GM12891 (cell line): ENCODE measurements around the gene CENATAC.
"Not testable (repeated sequence)": the region's sequence is repeated elsewhere in the genome, so short reads cannot be mapped to it uniquely, and the experiment has no call there.

ENCODE experiments used
- DNase-seq: peaks from one replicate; pipeline ENCODE4 v3.0.0; 2011; ENCODE audit warnings: low spot score; ENCODE audit not compliant: insufficient read length
- FAIRE-seq: peaks from 2 replicates; lab custom pipeline; 2011; peaks lifted over from hg19 to GRCh38; lab: Jason Lieb, UNC
- PAX5 ChIP-seq: IDR thresholded peaks from 2 replicates; pipeline ENCODE4 v1.6.1; 2011; ENCODE audit warnings: low read length, moderate library complexity, mild to moderate bottlenecking; ENCODE audit not compliant: insufficient read depth, severe bottlenecking
- POLR2A ChIP-seq: IDR thresholded peaks from 2 replicates; pipeline ENCODE4 v1.6.1; 2011; ENCODE audit warnings: low read depth, low read length, control low read depth
- POLR2AphosphoS5 ChIP-seq: IDR thresholded peaks from 2 replicates; pipeline ENCODE4 v1.6.1; 2011; ENCODE audit warnings: low read depth, low read length, control low read depth
- POU2F2 ChIP-seq: IDR thresholded peaks from 2 replicates; pipeline ENCODE4 v1.6.1; 2011; ENCODE audit warnings: low read depth, mild to moderate bottlenecking, control low read depth, low read length, moderate library complexity
- SPI1 ChIP-seq: IDR thresholded peaks from 2 replicates; pipeline ENCODE4 v1.6.1; 2011; ENCODE audit warnings: low read depth, low read length, control low read depth
- TAF1 ChIP-seq: IDR thresholded peaks from 2 replicates; pipeline ENCODE4 v1.6.1; 2011; ENCODE audit warnings: low read depth, low read length, control low read depth

Gene CENATAC

GRCh38 chr11:118971646-118972045 lies 26.3 kb upstream of the CENATAC start, which contains the start of gene FOXR1:
TSS of gene FOXR1 (plus strand) at chr11:118971761. CDS start at chr11:118971932, 171 bp downstream.
- FAIRE-seq: no peak
- DNase-seq: no peak

GRCh38 chr11:118973985-118974384 lies 24.0 kb upstream of the CENATAC start:
- DNase-seq (no peak), FAIRE-seq (no peak)
- TF ChIP-seq POLR2A (no peak), TAF1 (no peak), SPI1 (no peak), POLR2AphosphoS5 (no peak), POU2F2 (no peak), PAX5 (no peak)

More at GRCh38 chr11:118971646-118972045, 26.3 kb upstream of the CENATAC start, which contains the start of gene FOXR1:
- TF ChIP-seq POLR2AphosphoS5 (no peak), SPI1 (no peak), POU2F2 (no peak), TAF1 (no peak), PAX5 (no peak), POLR2A (no peak)

- FAIRE-seq (no peak), DNase-seq (no peak)
- TF ChIP-seq POU2F2 (no peak), TAF1 (no peak), PAX5 (no peak), SPI1 (no peak), POLR2A (no peak), POLR2AphosphoS5 (no peak)
These were observed 21.9 kb upstream of the CENATAC start for GRCh38 chr11:118975771-118976709.

GRCh38 chr11:118979434-118979833 lies 18.5 kb upstream of the CENATAC start:
- no peak for TF ChIP-seq POLR2AphosphoS5
- TF ChIP-seq TAF1: no peak
- TF ChIP-seq POLR2A: no peak
- no peak for TF ChIP-seq PAX5
- no peak for TF ChIP-seq SPI1
- TF ChIP-seq POU2F2: no peak
- DNase-seq (no peak), FAIRE-seq (no peak)

- no peak for DNase-seq
- no peak for TF ChIP-seq POU2F2
- TF ChIP-seq POLR2A: no peak
- no peak for TF ChIP-seq POLR2AphosphoS5
- no peak for TF ChIP-seq TAF1
- no peak for TF ChIP-seq PAX5
- peak; percentile 53 for TF ChIP-seq SPI1
- no peak for FAIRE-seq
These were observed 17.6 kb upstream of the CENATAC start for GRCh38 chr11:118980191-118980881.

GRCh38 chr11:118984337-118984736 lies 13.6 kb upstream of the CENATAC start:
- not testable (repeated sequence) for FAIRE-seq, DNase-seq

GRCh38 chr11:118984825-118985224 lies 13.1 kb upstream of the CENATAC start:
- no peak for TF ChIP-seq TAF1
- TF ChIP-seq POU2F2: no peak
- no peak for TF ChIP-seq PAX5
- TF ChIP-seq POLR2A: no peak
- no peak for TF ChIP-seq SPI1
- TF ChIP-seq POLR2AphosphoS5: no peak
- DNase-seq (no peak), FAIRE-seq (no peak)

- TF ChIP-seq SPI1 (no peak), TAF1 (no peak), POLR2AphosphoS5 (no peak), PAX5 (no peak), POU2F2 (no peak), POLR2A (no peak)
- no peak for DNase-seq
- FAIRE-seq: no peak
These were observed 9.7 kb upstream of the CENATAC start for GRCh38 chr11:118988280-118988679.

- not testable (repeated sequence) for DNase-seq, FAIRE-seq
These were observed 6.4 kb upstream of the CENATAC start for GRCh38 chr11:118991486-118992038.
